ENCODE data around the gene CNN1. TPM values are rescaled to one million over a fixed set of nuclear protein-coding genes. Genes with fewer than 3 reads are reported as not detected.

The CNN1 gene
- total and polyA plus RNA-seq, 9 of the 15 experiments (the other 6 are each of a cell fraction or from before 2014, with no cell fraction given), result 0.23 to 10.6 (median 5.2) TPM

- TF ChIP-seq HDAC3 (IDR thresholded peaks at IDR 0.05; ENCODE audit: borderline replicate concordance, partially characterized antibody) (peak; percentile 21), ARHGAP35 (IDR thresholded peaks at IDR 0.05; ENCODE audit: partially characterized antibody) (no peak), TEAD1 (CRISPR knock-in tag; IDR thresholded peaks at IDR 0.05) (no peak), HSF4 (CRISPR knock-in tag; IDR thresholded peaks at IDR 0.05; ENCODE audit: borderline replicate concordance) (no peak), SNRNP70 (optimal IDR thresholded peaks at IDR 0.05; ENCODE audit: low read depth, low read length) (no peak), POLR2G (IDR thresholded peaks at IDR 0.05; ENCODE audit: low read depth, low read length) (peak; percentile 75), RAD21 (CRISPR knock-in tag; conservative IDR thresholded peaks at IDR 0.05 in 1 of 2, IDR thresholded peaks at IDR 0.05 in 1 of 2) (no peak), ZBTB7A (IDR thresholded peaks at IDR 0.05; ENCODE audit: borderline replicate concordance, control insufficient read depth, low read depth, low read length) (peak; percentile 38; the same call in 1 of the 2 replicates), ZBTB8A (IDR thresholded peaks at IDR 0.05; ENCODE audit: partially characterized antibody) (no peak), VEZF1 (CRISPR knock-in tag; IDR thresholded peaks at IDR 0.05) (peak; percentile 75), TARDBP (IDR thresholded peaks at IDR 0.05) (no peak), LEF1 (IDR thresholded peaks at IDR 0.05) (peak; percentile 28; the same call in 1 of the 2 replicates), CHD4 (IDR thresholded peaks at IDR 0.05; ENCODE audit: insufficient read depth, insufficient replicate concordance, low read depth, low read length, poor library complexity, severe bottlenecking) (no peak), ATF7 (IDR thresholded peaks at IDR 0.05) (no peak), RBM14 (IDR thresholded peaks at IDR 0.05; ENCODE audit: borderline replicate concordance, insufficient read depth, low read depth, low read length) (no peak), BRD4 (IDR thresholded peaks at IDR 0.05) (0 out of 2 replicates have a peak, but pooled peaks have one; percentile 67), ZFX (CRISPR knock-in tag; IDR thresholded peaks at IDR 0.05) (peak; percentile 38), CXXC5 (CRISPR knock-in tag; IDR thresholded peaks at IDR 0.05) (0 out of 2 replicates have a peak, but pooled peaks have one; percentile 30), KAT7 (CRISPR knock-in tag; IDR thresholded peaks at IDR 0.05; ENCODE audit: borderline replicate concordance) (0 out of 2 replicates have a peak, but pooled peaks have one; percentile 42), GATAD2A (IDR thresholded peaks at IDR 0.05) (0 out of 2 replicates have a peak, but pooled peaks have one; percentile 30), HBP1 (CRISPR knock-in tag; IDR thresholded peaks at IDR 0.05) (no peak), SRF (CRISPR knock-in tag; IDR thresholded peaks at IDR 0.05) (peak; percentile 50 to 96; a peak in 3 of 4 replicates), MECOM (CRISPR knock-in tag; IDR thresholded peaks at IDR 0.05) (no peak), ZBTB1 (CRISPR knock-in tag; IDR thresholded peaks at IDR 0.05; ENCODE audit: borderline replicate concordance, low read depth) (no peak)
Observed at GRCh38 chr19:11539495-11540365, 1.1 kb downstream of the CNN1 start (continued).
